IMR-90 (cell line): Measurements from ENCODE around the gene CCDC141. TPM values are rescaled to one million over a fixed set of nuclear protein-coding genes. Genes with fewer than 3 reads are reported as not detected.

ENCODE experiments used
- ATAC-seq: fragments of 200-7000 bp; cut with Tn5 transposase; 2 replicates; pipeline ENCODE4 v1.9.1; 2020; ENCODE audit warnings: low read depth, mild to moderate bottlenecking, moderate library complexity
- BruUV-seq: library from RNA; stranded (reverse); fragments of 400-500 nt; replicated peaks from 2 replicates; lab custom pipeline; 2021; lab: Mats Ljungman, UMichigan
- CTCF ChIA-PET: fragments of 300-600 bp; formaldehyde crosslinking; extraction: SDS; loops from one replicate; lab custom pipeline; 2021; ENCODE audit warnings: antibody characterized with exemption; lab: Yijun Ruan, JAX
- POLR2A ChIA-PET: fragments of 300-600 bp; sonication (Branson Sonifier 250); formaldehyde crosslinking; loops from one replicate; lab custom pipeline; 2022; ENCODE audit warnings: antibody characterized with exemption; ENCODE audit not compliant: unreplicated experiment; lab: Charles Lee
- DNase-seq: peaks from one replicate; pipeline ENCODE4 v3.0.0; 2013
- H2AFZ ChIP-seq: replicated peaks from 2 replicates; pipeline ENCODE3; 2013; ENCODE audit warnings: low read length, mild to moderate bottlenecking; ENCODE audit not compliant: poor library complexity
- H2AK5ac ChIP-seq: 2 replicates; pipeline ENCODE4 v1.6.1; 2013; ENCODE audit warnings: low read depth, low read length, inconsistent platforms
- H2AK9ac ChIP-seq: replicated peaks from 2 replicates; pipeline ENCODE3; 2013; ENCODE audit warnings: mild to moderate bottlenecking, low read depth, low read length, moderate library complexity; ENCODE audit not compliant: poor library complexity
- H2BK120ac ChIP-seq: 2 replicates; pipeline ENCODE4 v1.6.1; 2013; ENCODE audit warnings: low read depth, low read length, inconsistent platforms
- H2BK15ac ChIP-seq: 3 replicates; pipeline ENCODE4 v1.6.1; 2013; ENCODE audit warnings: low read depth, low read length, inconsistent platforms
- H2BK20ac ChIP-seq: 2 replicates; pipeline ENCODE4 v1.6.1; 2013; ENCODE audit warnings: low read depth, mild to moderate bottlenecking, inconsistent platforms, low read length, moderate library complexity
- H2BK5ac ChIP-seq: 2 replicates; pipeline ENCODE4 v1.6.1; 2013; ENCODE audit warnings: mild to moderate bottlenecking, low read depth, low read length, inconsistent platforms; ENCODE audit not compliant: poor library complexity, severe bottlenecking
- H3K14ac ChIP-seq: replicated peaks from 2 replicates; pipeline ENCODE4 v1.6.1; 2013; ENCODE audit warnings: low read depth, low read length, inconsistent platforms
- H3K18ac ChIP-seq: 2 replicates; pipeline ENCODE4 v1.6.1; 2013; ENCODE audit warnings: low read depth, low read length, control low read depth
- H3K23ac ChIP-seq: 2 replicates; pipeline ENCODE4 v1.6.1; 2013; ENCODE audit warnings: low read depth, low read length, inconsistent platforms
- H3K27ac ChIP-seq: 2 replicates; pipeline ENCODE4 v1.5.1; 2013; ENCODE audit warnings: mild to moderate bottlenecking, control low read depth, low read length; ENCODE audit not compliant: insufficient read depth
- H3K27me3 ChIP-seq: 2 replicates; pipeline ENCODE4 v1.6.1; 2013; ENCODE audit warnings: low read length; ENCODE audit not compliant: control insufficient read depth, insufficient read depth
- H3K36me3 ChIP-seq: 2 replicates; pipeline ENCODE4 v1.6.1; 2013; ENCODE audit warnings: low read length, mixed read lengths; ENCODE audit not compliant: control insufficient read depth, insufficient read depth
- H3K4ac ChIP-seq: 2 replicates; pipeline ENCODE4 v1.6.1; 2013; ENCODE audit warnings: low read depth, low read length, inconsistent platforms
- H3K4me1 ChIP-seq: 2 replicates; pipeline ENCODE4 v1.6.1; 2013; ENCODE audit warnings: low read length, mixed read lengths; ENCODE audit not compliant: control insufficient read depth, insufficient read depth
- H3K4me2 ChIP-seq: 2 replicates; pipeline ENCODE4 v1.6.1; 2013; ENCODE audit warnings: low read depth, mild to moderate bottlenecking, control low read depth, low read length, moderate library complexity
- H3K4me3 ChIP-seq: 2 replicates; pipeline ENCODE4 v1.5.1; 2013; ENCODE audit warnings: low read depth, mild to moderate bottlenecking, control low read depth, low read length, moderate library complexity; ENCODE audit not compliant: insufficient read depth
- H3K56ac ChIP-seq: 2 replicates; pipeline ENCODE4 v1.6.1; 2013; ENCODE audit warnings: low read length, inconsistent platforms; ENCODE audit not compliant: insufficient read depth; ENCODE audit errors: extremely low read depth
- H3K79me1 ChIP-seq, 2 experiments: 2 replicates each; pipeline ENCODE4 v1.6.1; 2013; ENCODE audit warnings: low read length in 2 of 2, inconsistent platforms in 1 of 2, low read depth in 1 of 2
- H3K9ac ChIP-seq: 2 replicates; pipeline ENCODE4 v1.6.1; 2013; ENCODE audit warnings: low read depth, low read length, control low read depth
- H3K9me1 ChIP-seq: 2 replicates; pipeline ENCODE4 v1.6.1; 2013; ENCODE audit warnings: low read length, inconsistent platforms; ENCODE audit not compliant: insufficient read depth
- H3K9me3 ChIP-seq: 2 replicates; pipeline ENCODE4 v1.6.1; 2013; ENCODE audit warnings: low read length; ENCODE audit not compliant: control insufficient read depth, insufficient read depth
- H4K20me1 ChIP-seq: 2 replicates; pipeline ENCODE4 v1.6.1; 2013; ENCODE audit warnings: low read length, inconsistent platforms; ENCODE audit not compliant: insufficient read depth
- H4K5ac ChIP-seq: 2 replicates; pipeline ENCODE4 v1.6.1; 2013; ENCODE audit warnings: mild to moderate bottlenecking, low read depth, low read length, control low read depth
- H4K8ac ChIP-seq, 2 experiments: 2 replicates each; pipeline ENCODE4 v1.6.1; 2013; ENCODE audit warnings: low read depth in 2 of 2, low read length in 2 of 2, control low read depth in 1 of 2, inconsistent platforms in 1 of 2
- H4K91ac ChIP-seq: 2 replicates; pipeline ENCODE4 v1.6.1; 2013; ENCODE audit warnings: low read depth, low read length, inconsistent platforms; ENCODE audit not compliant: insufficient read depth
- BHLHE40 ChIP-seq: fragments of 150-350 bp; IDR thresholded peaks from 2 replicates; pipeline ENCODE4 v1.6.1; 2016; ENCODE audit warnings: mild to moderate bottlenecking, low read depth, low read length
- CEBPB ChIP-seq: IDR thresholded peaks from 2 replicates; pipeline ENCODE4 v1.6.1; 2012; ENCODE audit warnings: low read depth, low read length, improper control_type of control experiment
- CHD1 ChIP-seq: IDR thresholded peaks from 2 replicates; pipeline ENCODE4 v1.6.1; 2012; ENCODE audit warnings: low read depth, low read length, improper control_type of control experiment
- FOS ChIP-seq: fragments of 150-350 bp; IDR thresholded peaks from 2 replicates; pipeline ENCODE4 v1.6.1; 2016; ENCODE audit warnings: low read depth, low read length
- MAFK ChIP-seq: IDR thresholded peaks from 2 replicates; pipeline ENCODE4 v1.6.1; 2012; ENCODE audit warnings: low read depth, low read length, improper control_type of control experiment
- MAZ ChIP-seq: IDR thresholded peaks from 2 replicates; pipeline ENCODE4 v1.6.1; 2012; ENCODE audit warnings: low read depth, mild to moderate bottlenecking, low read length, improper control_type of control experiment, moderate library complexity, borderline replicate concordance
- MXI1 ChIP-seq: IDR thresholded peaks from 2 replicates; pipeline ENCODE4 v1.6.1; 2012; ENCODE audit warnings: low read depth, mild to moderate bottlenecking, low read length, moderate library complexity, borderline replicate concordance
- NFE2L2 ChIP-seq: fragments of 150-350 bp; IDR thresholded peaks from 2 replicates; pipeline ENCODE4 v1.6.1; 2016; ENCODE audit warnings: low read depth, mild to moderate bottlenecking, low read length
- POLR2A ChIP-seq: IDR thresholded peaks from 2 replicates; pipeline ENCODE4 v1.6.1; 2012; ENCODE audit warnings: mild to moderate bottlenecking, low read depth, low read length
- RAD21 ChIP-seq: IDR thresholded peaks from 2 replicates; pipeline ENCODE4 v1.6.1; 2012; ENCODE audit warnings: low read length, improper control_type of control experiment
- RCOR1 ChIP-seq: IDR thresholded peaks from 2 replicates; pipeline ENCODE4 v1.6.1; 2012; ENCODE audit warnings: mild to moderate bottlenecking, low read length, improper control_type of control experiment; ENCODE audit not compliant: insufficient replicate concordance
- RFX5 ChIP-seq: IDR thresholded peaks from 2 replicates; pipeline ENCODE4 v1.8.0; 2012; ENCODE audit warnings: low read depth, mild to moderate bottlenecking, low read length, moderate library complexity
- SMC3 ChIP-seq: fragments of 150-350 bp; IDR thresholded peaks from 2 replicates; pipeline ENCODE4 v1.6.1; 2016; ENCODE audit warnings: low read depth, mild to moderate bottlenecking, antibody characterized with exemption, low read length, moderate library complexity
- WGBS, 2 experiments: methylation state at CpG; one replicate each; pipeline versions ENCODE4 v1.1.5 to v1.1.7; 2013; ENCODE audit warnings: missing lambda C conversion rate in 2 of 2; ENCODE audit not compliant: insufficient read length in 1 of 2; ENCODE audit errors: extremely low coverage in 2 of 2; 5-methylcytosine and 5-hydroxymethylcytosine counted together
- dilution Hi-C: fragments of 300-500 bp; cut with HindIII; formaldehyde crosslinking; loops from one replicate; pipeline ENCODE4 v1.14.3; 2018; ENCODE audit warnings: low sequenced_read_pairs; ENCODE audit not compliant: unreplicated experiment
- in situ Hi-C: fragments of 300-500 bp; cut with MboI; formaldehyde crosslinking; loops from 3 replicates; pipeline ENCODE4 v1.14.3; 2019; ENCODE audit warnings: low sequenced_read_pairs, inconsistent platforms, mixed read lengths
- intact Hi-C: fragments of 100-400 bp; cut with micrococcal nuclease; formaldehyde crosslinking; loops from 2 replicates; pipeline ENCODE4 v1.10.0; 2022
- polyA plus RNA-seq, 3 experiments: library from polyadenylated mRNA; depleted of rRNA; stranded (reverse); fragments of >200 nt; gene quantifications; 2 replicates each; pipeline ENCODE4 v1.2.3, GENCODE V29; 2012; ENCODE audit warnings: low replicate concordance in 1 of 3
- total RNA-seq: library from RNA; depleted of rRNA; stranded (reverse); fragments of >200 nt; gene quantifications from 2 replicates; pipeline ENCODE4 v1.2.3, GENCODE V29; 2012
- TF ChIP-seq, protein P1 (sequence below): fragments of 150-350 bp; IDR thresholded peaks from 2 replicates; pipeline ENCODE4 v1.6.1; 2016; ENCODE audit warnings: low read depth, mild to moderate bottlenecking, low read length, moderate library complexity, borderline replicate concordance
- TF ChIP-seq, protein P2 (sequence below): conservative IDR thresholded peaks from 2 replicates; pipeline ENCODE4 v1.5.1; 2012; ENCODE audit warnings: mild to moderate bottlenecking, low read depth, low read length, improper control_type of control experiment
- TF ChIP-seq, protein P3 (sequence below): fragments of 150-350 bp; IDR thresholded peaks from 2 replicates; pipeline ENCODE4 v1.6.1; 2017; ENCODE audit warnings: mild to moderate bottlenecking, antibody characterized with exemption, low read length, low read depth

CCDC141 gene
- total and polyA plus RNA-seq, 2 of the 4 experiments (the other 2 are of a cell fraction) = not detected

DNA sequence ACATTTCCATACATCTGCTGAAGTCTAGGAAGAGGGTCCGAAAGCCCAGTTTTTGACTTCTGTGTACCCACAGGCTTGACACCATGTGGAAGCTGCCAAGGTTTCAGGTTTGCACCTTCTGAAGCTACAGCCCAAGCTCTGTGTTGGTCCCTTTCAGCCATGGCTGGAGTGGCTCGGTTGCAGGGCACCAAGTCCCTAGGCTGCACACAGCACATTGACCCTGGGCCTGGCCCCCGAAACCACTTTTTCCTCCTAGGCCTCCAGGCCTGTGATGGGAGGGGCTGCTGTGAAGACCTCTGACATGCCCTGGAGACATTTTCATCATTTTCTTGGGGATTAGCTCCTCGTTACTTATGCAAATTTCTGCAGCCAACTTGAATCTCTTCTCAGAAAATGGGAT is 55.7 kb downstream of the CCDC141 start:
- H3K4me3 ChIP-seq = no peak overlapping the region
- TF ChIP-seq NFE2L2 = no peak
- no peak for TF ChIP-seq MAZ
- no peak for TF ChIP-seq MXI1
- TF ChIP-seq RFX5 = no peak
- no peak for TF ChIP-seq RAD21
- TF ChIP-seq POLR2A = no peak
- no peak for TF ChIP-seq RCOR1
- no peak for TF ChIP-seq MAFK
- no peak for TF ChIP-seq FOS
- TF ChIP-seq BHLHE40 = no peak
- TF ChIP-seq, protein P1, sequence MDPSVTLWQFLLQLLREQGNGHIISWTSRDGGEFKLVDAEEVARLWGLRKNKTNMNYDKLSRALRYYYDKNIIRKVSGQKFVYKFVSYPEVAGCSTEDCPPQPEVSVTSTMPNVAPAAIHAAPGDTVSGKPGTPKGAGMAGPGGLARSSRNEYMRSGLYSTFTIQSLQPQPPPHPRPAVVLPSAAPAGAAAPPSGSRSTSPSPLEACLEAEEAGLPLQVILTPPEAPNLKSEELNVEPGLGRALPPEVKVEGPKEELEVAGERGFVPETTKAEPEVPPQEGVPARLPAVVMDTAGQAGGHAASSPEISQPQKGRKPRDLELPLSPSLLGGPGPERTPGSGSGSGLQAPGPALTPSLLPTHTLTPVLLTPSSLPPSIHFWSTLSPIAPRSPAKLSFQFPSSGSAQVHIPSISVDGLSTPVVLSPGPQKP = no peak
- TF ChIP-seq SMC3 = no peak
- TF ChIP-seq CEBPB = no peak
- TF ChIP-seq, protein P2, sequence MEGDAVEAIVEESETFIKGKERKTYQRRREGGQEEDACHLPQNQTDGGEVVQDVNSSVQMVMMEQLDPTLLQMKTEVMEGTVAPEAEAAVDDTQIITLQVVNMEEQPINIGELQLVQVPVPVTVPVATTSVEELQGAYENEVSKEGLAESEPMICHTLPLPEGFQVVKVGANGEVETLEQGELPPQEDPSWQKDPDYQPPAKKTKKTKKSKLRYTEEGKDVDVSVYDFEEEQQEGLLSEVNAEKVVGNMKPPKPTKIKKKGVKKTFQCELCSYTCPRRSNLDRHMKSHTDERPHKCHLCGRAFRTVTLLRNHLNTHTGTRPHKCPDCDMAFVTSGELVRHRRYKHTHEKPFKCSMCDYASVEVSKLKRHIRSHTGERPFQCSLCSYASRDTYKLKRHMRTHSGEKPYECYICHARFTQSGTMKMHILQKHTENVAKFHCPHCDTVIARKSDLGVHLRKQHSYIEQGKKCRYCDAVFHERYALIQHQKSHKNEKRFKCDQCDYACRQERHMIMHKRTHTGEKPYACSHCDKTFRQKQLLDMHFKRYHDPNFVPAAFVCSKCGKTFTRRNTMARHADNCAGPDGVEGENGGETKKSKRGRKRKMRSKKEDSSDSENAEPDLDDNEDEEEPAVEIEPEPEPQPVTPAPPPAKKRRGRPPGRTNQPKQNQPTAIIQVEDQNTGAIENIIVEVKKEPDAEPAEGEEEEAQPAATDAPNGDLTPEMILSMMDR = no peak
- TF ChIP-seq, protein P3, sequence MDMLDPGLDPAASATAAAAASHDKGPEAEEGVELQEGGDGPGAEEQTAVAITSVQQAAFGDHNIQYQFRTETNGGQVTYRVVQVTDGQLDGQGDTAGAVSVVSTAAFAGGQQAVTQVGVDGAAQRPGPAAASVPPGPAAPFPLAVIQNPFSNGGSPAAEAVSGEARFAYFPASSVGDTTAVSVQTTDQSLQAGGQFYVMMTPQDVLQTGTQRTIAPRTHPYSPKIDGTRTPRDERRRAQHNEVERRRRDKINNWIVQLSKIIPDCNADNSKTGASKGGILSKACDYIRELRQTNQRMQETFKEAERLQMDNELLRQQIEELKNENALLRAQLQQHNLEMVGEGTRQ = no peak
- no peak for TF ChIP-seq CHD1
- H4K5ac ChIP-seq = no peak overlapping the region
- H3K4me2 ChIP-seq = no peak overlapping the region
- no peaks in the 10 kb centered on the region for H3K79me1 ChIP-seq
- H2BK120ac ChIP-seq = no peak overlapping the region
- H3K9me3 ChIP-seq = no peaks in the 10 kb centered on the region; the same call in 1 of the 2 replicates
- no peaks in the 10 kb centered on the region for H4K20me1 ChIP-seq
- intact Hi-C loops (no loop called here), dilution Hi-C loops (no loop called here), in situ Hi-C loops (no loop called here)
- no peak overlapping the region for H3K9ac ChIP-seq
- no peak overlapping the region for H3K27ac ChIP-seq
- no peak for ATAC-seq
- H2AK9ac ChIP-seq = no peak overlapping the region
- H4K91ac ChIP-seq = no peak overlapping the region
- no peaks in the 10 kb centered on the region for H3K9me1 ChIP-seq
- no peaks in the 10 kb centered on the region for H3K27me3 ChIP-seq
- H2AFZ ChIP-seq = no peak overlapping the region
- WGBS, 2 experiments = no CpG with 5 or more reads among the region's 4 CpGs
- ChIA-PET CTCF (no interaction called here), POLR2A (no interaction called here)
- H3K4me1 ChIP-seq = no peaks in the 10 kb centered on the region
- H3K4ac ChIP-seq = no peak overlapping the region
- no peaks in the 10 kb centered on the region for H3K36me3 ChIP-seq
- no peak overlapping the region for H2BK5ac ChIP-seq
- H2BK20ac ChIP-seq = no peak overlapping the region
- BruUV-seq = no TSS peak
- no peak overlapping the region for H3K56ac ChIP-seq
- no peak overlapping the region for H3K23ac ChIP-seq
- H2BK15ac ChIP-seq = no peak overlapping the region
- DNase-seq = no peak
- no peak overlapping the region for H3K18ac ChIP-seq
- H4K8ac ChIP-seq = no peak overlapping the region
- no peak overlapping the region for H2AK5ac ChIP-seq
- H3K14ac ChIP-seq = no peak overlapping the region
